ENCODE results near the gene BAMBI.

The BAMBI gene

DNA sequence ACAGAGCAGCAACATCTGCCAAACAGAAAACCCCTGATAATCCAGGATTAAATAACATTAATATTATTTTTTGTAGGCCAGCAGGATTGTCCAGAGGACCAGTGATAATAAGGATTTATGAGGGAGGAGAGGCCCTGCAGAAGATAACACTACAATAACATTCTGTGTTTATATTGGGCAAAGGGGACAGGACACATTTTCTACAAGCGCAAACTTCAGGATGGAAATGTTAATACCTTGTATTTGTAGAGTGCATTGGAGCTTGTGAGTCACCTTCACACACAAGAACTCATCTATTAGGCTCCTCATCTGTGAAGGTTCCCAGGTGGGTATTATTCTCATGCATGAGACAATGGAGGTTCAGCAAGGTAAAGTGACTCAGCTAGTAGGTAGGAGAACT lies 51.0 kb downstream of the BAMBI start:
- TF ChIP-seq GATA3 (IDR thresholded peaks at IDR 0.05; ENCODE audit: low read depth, low read length) (no peak), GATA2 (IDR thresholded peaks at IDR 0.05; ENCODE audit: low read depth, low read length) (no peak)

DNA sequence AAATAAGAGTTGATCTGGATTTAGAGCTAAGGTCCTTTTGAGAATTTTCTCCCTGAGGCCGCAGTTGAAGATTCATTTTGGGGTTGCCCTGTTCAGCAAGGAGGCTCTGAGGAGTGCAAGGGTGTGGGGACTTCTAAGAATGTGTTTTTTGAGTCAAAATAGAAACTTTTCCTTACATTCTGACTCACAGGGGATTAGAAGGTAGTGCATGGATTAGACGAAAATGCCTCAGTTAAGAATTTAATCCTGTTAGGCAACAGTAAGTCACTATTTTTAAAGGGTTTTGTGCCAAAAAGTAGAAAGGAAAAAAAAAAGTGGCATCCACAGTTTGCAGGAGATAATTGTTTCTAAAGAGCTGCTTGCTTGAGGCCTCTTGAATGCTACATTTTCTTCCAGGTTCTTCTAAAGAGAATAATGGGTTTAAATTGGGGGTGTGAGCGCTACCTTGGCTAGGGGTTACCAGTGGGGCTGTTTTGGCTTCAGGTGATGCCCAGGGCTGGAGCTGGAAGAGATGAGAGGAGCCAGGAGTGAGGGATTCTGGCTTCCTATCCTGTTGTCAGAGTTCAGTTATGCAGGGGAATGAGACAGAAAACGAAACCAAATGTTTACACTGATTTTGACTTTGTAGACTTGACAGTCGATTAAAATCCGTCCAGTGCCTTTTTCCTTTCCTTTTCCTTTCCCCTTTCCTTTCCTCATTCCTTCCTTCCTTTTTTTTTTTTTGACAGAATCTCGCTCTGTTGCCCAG lies 52.9 kb downstream of the BAMBI start:
- TF ChIP-seq GATA2 (IDR thresholded peaks at IDR 0.05; ENCODE audit: low read depth, low read length) (no peak), GATA3 (IDR thresholded peaks at IDR 0.05; ENCODE audit: low read depth, low read length) (no peak)

DNA sequence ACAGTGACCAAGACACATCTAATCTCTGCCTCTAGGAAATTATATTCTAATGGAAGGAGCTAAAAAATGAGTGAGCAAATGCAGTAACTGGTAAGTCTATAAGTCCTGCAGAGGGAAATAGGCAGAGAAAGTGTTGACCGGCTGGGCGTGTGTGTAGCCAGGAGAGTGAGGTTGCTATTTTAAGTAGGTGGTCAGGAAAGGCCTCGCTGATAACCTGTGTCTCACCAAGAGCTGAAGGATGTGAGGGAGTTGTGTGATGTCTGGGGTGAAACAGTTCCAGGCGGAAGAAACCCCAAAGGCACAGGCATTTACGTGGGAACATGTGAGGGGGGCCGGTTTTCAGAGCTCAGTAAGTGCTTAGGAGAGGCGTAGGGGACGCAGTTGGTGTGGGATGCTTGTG lies 54.8 kb downstream of the BAMBI start:
- TF ChIP-seq GATA2 (IDR thresholded peaks at IDR 0.05; ENCODE audit: low read depth, low read length) (no peak), GATA3 (IDR thresholded peaks at IDR 0.05; ENCODE audit: low read depth, low read length) (no peak)

All from SH-SY5Y (cell line).